ENCODE measurements around the gene TNP1. TPM values are rescaled to one million over a fixed set of nuclear protein-coding genes. Genes with fewer than 3 reads are reported as not detected.

TNP1 gene
- total RNA-seq, 1 donor from 2014 or later = not detected

GRCh38 chr2:216882876-216883275 lies 23.0 kb upstream of the TNP1 start:
- intact Hi-C loops (cut with DNase I) = no loop called here
- Histone ChIP-seq H3K27ac (no peak overlapping the region), H3K27me3 (no peaks in the 10 kb centered on the region), H3K4me1 (no peaks in the 10 kb centered on the region), H3K9me3 (no peaks in the 10 kb centered on the region), H3K36me3 (no peaks in the 10 kb centered on the region), H3K4me3 (no peak overlapping the region)
- DNase-seq (ENCODE audit: extremely low spot score in 2 of 2) = no peak
- TF ChIP-seq POLR2AphosphoS5 (IDR thresholded peaks at IDR 0.05; ENCODE audit: insufficient read depth in 1 of 2, low read depth in 1 of 2) (no peak), CTCF (IDR thresholded peaks at IDR 0.05) (no peak), POLR2A (IDR thresholded peaks at IDR 0.05) (no peak)

DNA sequence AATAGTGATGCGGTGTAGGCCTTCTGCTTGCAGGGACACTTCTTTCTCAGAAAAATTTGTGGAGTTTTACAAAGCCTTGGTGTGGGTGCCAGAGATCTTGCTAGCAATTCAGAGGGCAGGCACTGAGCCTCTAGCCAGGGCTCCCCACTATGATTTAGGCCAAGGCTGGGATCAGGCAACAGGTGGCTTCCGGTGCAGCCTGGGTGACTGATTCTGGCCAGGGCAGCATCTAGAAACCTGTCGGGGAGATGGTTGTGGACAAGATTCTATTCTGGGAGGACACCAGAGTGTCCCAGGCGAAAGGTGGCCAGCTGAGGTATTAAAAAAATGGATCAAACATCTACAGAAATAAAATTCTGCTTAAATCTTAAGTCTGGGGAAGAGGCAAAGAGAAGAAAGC lies 21.5 kb upstream of the TNP1 start:
- intact Hi-C loops (cut with DNase I) = no loop called here
- no peak for TF ChIP-seq CTCF (IDR thresholded peaks at IDR 0.05)
- no peak for TF ChIP-seq POLR2AphosphoS5 (IDR thresholded peaks at IDR 0.05; ENCODE audit: insufficient read depth in 1 of 2, low read depth in 1 of 2)
- TF ChIP-seq POLR2A (IDR thresholded peaks at IDR 0.05) = no peak
- H3K9me3 ChIP-seq = no peaks in the 10 kb centered on the region
- no peaks in the 10 kb centered on the region for H3K36me3 ChIP-seq
- no peaks in the 10 kb centered on the region for H3K27me3 ChIP-seq
- no peak for DNase-seq (ENCODE audit: extremely low spot score in 2 of 2)
- H3K4me3 ChIP-seq = no peak overlapping the region
- peak overlapping the region; percentile 5 for H3K27ac ChIP-seq
- no peaks in the 10 kb centered on the region for H3K4me1 ChIP-seq

GRCh38 chr2:216880509-216881184 lies 20.8 kb upstream of the TNP1 start:
- H3K27ac ChIP-seq = peak overlapping the region; percentile 5
- H3K4me3 ChIP-seq = no peak overlapping the region
- H3K9me3 ChIP-seq = no peaks in the 10 kb centered on the region
- H3K36me3 ChIP-seq = no peaks in the 10 kb centered on the region
- H3K4me1 ChIP-seq = no peaks in the 10 kb centered on the region
- TF ChIP-seq POLR2AphosphoS5 (IDR thresholded peaks at IDR 0.05; ENCODE audit: insufficient read depth in 1 of 2, low read depth in 1 of 2) (no peak), CTCF (IDR thresholded peaks at IDR 0.05) (no peak), POLR2A (IDR thresholded peaks at IDR 0.05) (no peak)
- intact Hi-C loops (cut with DNase I) = no loop called here
- no peak for DNase-seq (ENCODE audit: extremely low spot score in 2 of 2)
- no peaks in the 10 kb centered on the region for H3K27me3 ChIP-seq

GRCh38 chr2:216879727-216880508 lies 20.1 kb upstream of the TNP1 start:
- no peaks in the 10 kb centered on the region for H3K36me3 ChIP-seq
- no peak for DNase-seq (ENCODE audit: extremely low spot score in 2 of 2)
- no peak overlapping the region for H3K4me3 ChIP-seq
- intact Hi-C loops (cut with DNase I) = no loop called here
- no peaks in the 10 kb centered on the region for H3K9me3 ChIP-seq
- no peaks in the 10 kb centered on the region for H3K27me3 ChIP-seq
- no peaks in the 10 kb centered on the region for H3K4me1 ChIP-seq
- peak overlapping the region; percentile 5 for H3K27ac ChIP-seq
- TF ChIP-seq POLR2A (IDR thresholded peaks at IDR 0.05) (no peak), CTCF (IDR thresholded peaks at IDR 0.05) (no peak), POLR2AphosphoS5 (IDR thresholded peaks at IDR 0.05; ENCODE audit: insufficient read depth in 1 of 2, low read depth in 1 of 2) (no peak)

- Histone ChIP-seq H3K27ac (no peak overlapping the region), H3K4me3 (no peak overlapping the region), H3K27me3 (no peaks in the 10 kb centered on the region), H3K4me1 (no peaks in the 10 kb centered on the region), H3K9me3 (no peaks in the 10 kb centered on the region), H3K36me3 (no peaks in the 10 kb centered on the region)
- intact Hi-C loops (cut with DNase I) = no loop called here
- no peak for TF ChIP-seq POLR2A (IDR thresholded peaks at IDR 0.05)
- TF ChIP-seq CTCF (IDR thresholded peaks at IDR 0.05) = no peak
- TF ChIP-seq POLR2AphosphoS5 (IDR thresholded peaks at IDR 0.05; ENCODE audit: insufficient read depth in 1 of 2, low read depth in 1 of 2) = no peak
- DNase-seq (ENCODE audit: extremely low spot score in 2 of 2) = no peak
Measured at GRCh38 chr2:216878072-216878471, 18.2 kb upstream of the TNP1 start.
